Measurements from ENCODE around the gene HEPN1. TPM values are rescaled to one million over a fixed set of nuclear protein-coding genes. Genes with fewer than 3 reads are reported as not detected.

Gene HEPN1
- total and polyA plus RNA-seq, 10 of the 15 experiments (the other 5 are each of a cell fraction or from before 2014, with no cell fraction given): not detected

GRCh38 chr11:124935548-124936514 lies 16.8 kb downstream of the HEPN1 start, which contains the start of gene HEPACAM:
Gene HEPACAM, minus strand, starts transcription at chr11:124936047. Its CDS starts 41 bp downstream, at chr11:124936006.
- DNase-seq (ENCODE audit: low read depth, low spot score): no peak
- H3K4me2 ChIP-seq (ENCODE audit: control insufficient read depth, insufficient read depth): no peak within 1 kb of the TSS
- H3K36me3 ChIP-seq (ENCODE audit: control insufficient read depth in 2 of 2, insufficient read depth in 2 of 2, low read length in 1 of 2): no peaks in the 10 kb centered on the region
- H2AFZ ChIP-seq (ENCODE audit: control insufficient read depth, low read depth, low read length): no peak within 1 kb of the TSS
- no peaks in the 10 kb centered on the region for H3K79me2 ChIP-seq (ENCODE audit: control insufficient read depth, insufficient read depth, low read length)
- H3K4me1 ChIP-seq (ENCODE audit: control insufficient read depth, insufficient read depth, low read length): no peaks in the 10 kb centered on the region; the same call in 1 of the 2 replicates
- H3K4me3 ChIP-seq: no peak within 1 kb of the TSS
- H3K27me3 ChIP-seq (replicated peaks in 1 of 2; ENCODE audit: control insufficient read depth in 2 of 2, insufficient read depth in 2 of 2, low read length in 1 of 2): peaks cover 0 to 4% of the 10 kb centered on the region in 2 experiments
- no peak for FAIRE-seq
- no peak within 1 kb of the TSS for H3K9ac ChIP-seq (ENCODE audit: control insufficient read depth, insufficient read depth, low read length)
- intact Hi-C loops (cut with micrococcal nuclease; ENCODE audit: unreplicated experiment): no loop called here
- H3K27ac ChIP-seq (ENCODE audit: control insufficient read depth, insufficient read depth): no peak within 1 kb of the TSS
- no TSS peak for BruUV-seq (replicated peaks)
- WGBS (ENCODE audit: insufficient coverage, insufficient replicate concordance, low lambda C conversion rate, missing lambda C conversion rate): 53% methylated on average over 15 of the region's 18 CpGs
- POLR2A ChIA-PET: no interaction called here
- H4K20me1 ChIP-seq (ENCODE audit: control insufficient read depth, insufficient read depth): no peaks in the 10 kb centered on the region
- in situ Hi-C loops (cut with MboI): no loop called here
- CTCF ChIA-PET: interaction anchor here (1.0 kb wide), 1 partner anchor 410 kb away, joined by 3 read pairs; no protein-coding TSS in a partner anchor
- H3K9me3 ChIP-seq (replicated peaks; ENCODE audit: control insufficient read depth, insufficient read depth, low read length): no peaks in the 10 kb centered on the region; the same call in 2 of the 3 replicates
- RAD21 ChIA-PET (ENCODE audit: unreplicated experiment): no interaction called here
- SMC1A ChIA-PET (ENCODE audit: uncharacterized antibody, unreplicated experiment): interaction anchor here (0.5 kb wide), 1 partner anchor 13 kb away, joined by 4 read pairs; no protein-coding TSS in a partner anchor
- TF ChIP-seq ZNF592 (IDR thresholded peaks at IDR 0.05) (no peak), BACH1 (IDR thresholded peaks at IDR 0.05; ENCODE audit: borderline replicate concordance) (no peak), IKZF1 (conservative IDR thresholded peaks at IDR 0.05) (no peak), ATF3 (IDR thresholded peaks at IDR 0.05; ENCODE audit: borderline replicate concordance, extremely low read depth, low read depth, low read length) (no peak), NFXL1 (IDR thresholded peaks at IDR 0.05; ENCODE audit: borderline replicate concordance) (no peak), CHD4 (IDR thresholded peaks at IDR 0.05) (no peak), FOXK2 (IDR thresholded peaks at IDR 0.05) (no peak), CBFB (IDR thresholded peaks at IDR 0.05; ENCODE audit: low read depth) (no peak), ETV6 (conservative IDR thresholded peaks at IDR 0.05 in 1 of 2, IDR thresholded peaks at IDR 0.05 in 1 of 2; ENCODE audit: borderline replicate concordance in 1 of 2, low read depth in 1 of 2) (no peak), NR2C1 (IDR thresholded peaks at IDR 0.05) (no peak), FOS (IDR thresholded peaks at IDR 0.05; ENCODE audit: borderline replicate concordance, extremely low read depth, insufficient read length) (no peak), ATF7 (IDR thresholded peaks at IDR 0.05; ENCODE audit: low read depth) (no peak), LARP7 (IDR thresholded peaks at IDR 0.05) (no peak), POLR2AphosphoS5 (IDR thresholded peaks at IDR 0.05; ENCODE audit: low read length) (no peak), MTA3 (IDR thresholded peaks at IDR 0.05; ENCODE audit: borderline replicate concordance, low read length) (no peak), NR2C2 (IDR thresholded peaks at IDR 0.05; ENCODE audit: borderline replicate concordance, control insufficient read depth, insufficient read length, low read depth) (no peak), SMARCA5 (IDR thresholded peaks at IDR 0.05) (no peak)
- ATAC-seq: no peak

Data from GM12878 (cell line).